ENCODE data around the gene PLXNA4.
A peak's percentile ranks its signal among the peaks of the same experiment; 100 is the strongest.

Gene PLXNA4

DNA sequence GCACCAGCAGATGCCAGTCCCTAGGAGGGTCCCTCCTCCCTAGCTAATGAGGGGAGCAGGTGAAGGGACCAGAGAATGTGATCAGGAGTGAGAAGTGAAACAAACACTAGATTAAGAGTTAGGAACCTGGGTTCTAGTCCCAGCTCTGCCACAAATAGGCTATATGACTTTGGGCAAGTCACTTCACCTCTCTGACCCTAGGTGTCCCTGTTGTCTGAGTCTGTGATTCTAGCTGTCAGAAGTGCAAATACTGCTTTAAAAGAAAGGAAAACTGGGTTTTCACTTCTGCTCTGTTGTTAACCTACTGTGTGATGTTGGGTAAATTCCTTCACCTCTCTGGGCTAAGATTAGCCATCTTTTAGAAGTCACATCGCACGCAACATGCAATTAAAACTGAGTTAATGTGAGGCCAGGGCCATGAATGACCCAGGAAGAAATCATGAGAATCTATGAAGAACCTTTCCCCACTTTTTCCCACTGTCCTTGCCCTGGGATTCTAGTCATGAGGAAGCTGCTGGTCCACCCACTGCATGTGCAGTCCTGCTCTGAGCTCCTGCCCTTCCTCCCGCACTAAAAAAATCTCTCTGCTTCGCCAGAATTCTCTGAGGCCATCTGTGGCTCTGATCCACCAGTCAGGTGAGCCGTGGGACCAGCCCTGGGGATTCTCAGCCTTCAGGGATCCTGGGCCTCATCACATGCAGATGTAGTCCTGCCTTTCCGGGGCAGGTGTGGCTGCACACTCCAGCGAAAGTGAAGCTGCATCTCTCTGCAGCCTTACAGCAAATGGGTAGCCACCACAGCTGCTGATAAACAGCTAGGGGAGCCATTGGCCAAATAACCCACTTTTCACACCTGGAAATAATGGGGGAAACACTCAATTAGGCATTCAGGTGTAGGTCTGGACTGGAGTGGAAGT is 181.7 kb downstream of the PLXNA4 start:
- Histone ChIP-seq H2AFZ (ENCODE audit: low read length) (no peak overlapping the region), H3F3A (ENCODE audit: insufficient read depth, low read length) (no peaks in the 10 kb centered on the region), H3K4me3 (ENCODE audit: low read depth, low read length, poor library complexity, severe bottlenecking) (no peak overlapping the region), H3K36me3 (ENCODE audit: insufficient read depth, low read length) (no peaks in the 10 kb centered on the region), H3K9me2 (ENCODE audit: low read depth, low read length) (no peaks in the 10 kb centered on the region), H3K4me1 (ENCODE audit: insufficient read depth, low read length, severe bottlenecking) (no peaks in the 10 kb centered on the region), H3K9me3 (ENCODE audit: low read length) (no peaks in the 10 kb centered on the region), H3K9ac (ENCODE audit: low read length) (no peak overlapping the region), H3K4me2 (ENCODE audit: low read length) (no peak overlapping the region), H3K27me3 (ENCODE audit: insufficient read depth, low read length) (no peaks in the 10 kb centered on the region), H4K20me1 (ENCODE audit: insufficient read depth, low read length) (no peaks in the 10 kb centered on the region), H3K27ac (ENCODE audit: low read depth, low read length, poor library complexity, severe bottlenecking) (no peak overlapping the region), H3K79me2 (ENCODE audit: insufficient read depth, low read length) (no peaks in the 10 kb centered on the region)
- TF ChIP-seq EZH2 (IDR thresholded peaks at IDR 0.05; ENCODE audit: borderline replicate concordance, low read length): no peak
- TF ChIP-seq, protein P1, sequence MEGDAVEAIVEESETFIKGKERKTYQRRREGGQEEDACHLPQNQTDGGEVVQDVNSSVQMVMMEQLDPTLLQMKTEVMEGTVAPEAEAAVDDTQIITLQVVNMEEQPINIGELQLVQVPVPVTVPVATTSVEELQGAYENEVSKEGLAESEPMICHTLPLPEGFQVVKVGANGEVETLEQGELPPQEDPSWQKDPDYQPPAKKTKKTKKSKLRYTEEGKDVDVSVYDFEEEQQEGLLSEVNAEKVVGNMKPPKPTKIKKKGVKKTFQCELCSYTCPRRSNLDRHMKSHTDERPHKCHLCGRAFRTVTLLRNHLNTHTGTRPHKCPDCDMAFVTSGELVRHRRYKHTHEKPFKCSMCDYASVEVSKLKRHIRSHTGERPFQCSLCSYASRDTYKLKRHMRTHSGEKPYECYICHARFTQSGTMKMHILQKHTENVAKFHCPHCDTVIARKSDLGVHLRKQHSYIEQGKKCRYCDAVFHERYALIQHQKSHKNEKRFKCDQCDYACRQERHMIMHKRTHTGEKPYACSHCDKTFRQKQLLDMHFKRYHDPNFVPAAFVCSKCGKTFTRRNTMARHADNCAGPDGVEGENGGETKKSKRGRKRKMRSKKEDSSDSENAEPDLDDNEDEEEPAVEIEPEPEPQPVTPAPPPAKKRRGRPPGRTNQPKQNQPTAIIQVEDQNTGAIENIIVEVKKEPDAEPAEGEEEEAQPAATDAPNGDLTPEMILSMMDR (IDR thresholded peaks at IDR 0.05; ENCODE audit: low read length): peak; percentile 46; the same call in 1 of the 2 replicates

DNA sequence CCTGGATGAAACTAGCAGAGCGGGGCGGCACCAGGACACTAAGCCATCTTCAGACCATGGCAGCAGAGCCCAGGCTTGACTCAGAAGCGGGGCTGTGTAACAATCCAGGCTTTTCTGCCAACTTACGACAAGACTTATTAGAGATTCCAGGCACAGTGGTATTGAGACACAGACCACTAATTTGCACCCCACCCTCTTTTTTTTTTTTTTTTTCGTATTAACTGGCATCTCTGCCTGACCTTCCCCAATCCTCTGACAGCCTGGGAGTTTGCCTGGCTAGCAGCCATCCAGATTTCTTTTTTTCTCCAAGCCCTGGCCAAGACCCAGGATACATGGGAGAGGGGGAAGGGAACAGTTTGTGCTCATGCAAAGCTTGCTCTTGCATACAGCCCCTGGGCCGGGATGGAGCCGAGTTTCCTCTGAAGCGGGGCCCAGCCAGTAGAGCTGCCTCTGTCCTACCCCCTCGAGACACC is 182.4 kb downstream of the PLXNA4 start:
- H3F3A ChIP-seq (ENCODE audit: insufficient read depth, low read length): no peaks in the 10 kb centered on the region
- no peak overlapping the region for H3K4me3 ChIP-seq (ENCODE audit: low read depth, low read length, poor library complexity, severe bottlenecking)
- no peaks in the 10 kb centered on the region for H3K9me3 ChIP-seq (ENCODE audit: low read length)
- H3K79me2 ChIP-seq (ENCODE audit: insufficient read depth, low read length): no peaks in the 10 kb centered on the region
- H4K20me1 ChIP-seq (ENCODE audit: insufficient read depth, low read length): no peaks in the 10 kb centered on the region
- no peaks in the 10 kb centered on the region for H3K9me2 ChIP-seq (ENCODE audit: low read depth, low read length)
- no peaks in the 10 kb centered on the region for H3K36me3 ChIP-seq (ENCODE audit: insufficient read depth, low read length)
- no peak overlapping the region for H3K27ac ChIP-seq (ENCODE audit: low read depth, low read length, poor library complexity, severe bottlenecking)
- H2AFZ ChIP-seq (ENCODE audit: low read length): no peak overlapping the region
- H3K4me1 ChIP-seq (ENCODE audit: insufficient read depth, low read length, severe bottlenecking): no peaks in the 10 kb centered on the region
- no peak overlapping the region for H3K4me2 ChIP-seq (ENCODE audit: low read length)
- no peaks in the 10 kb centered on the region for H3K27me3 ChIP-seq (ENCODE audit: insufficient read depth, low read length)
- no peak overlapping the region for H3K9ac ChIP-seq (ENCODE audit: low read length)
- TF ChIP-seq EZH2 (IDR thresholded peaks at IDR 0.05; ENCODE audit: borderline replicate concordance, low read length): no peak
- TF ChIP-seq, protein P1 (IDR thresholded peaks at IDR 0.05; ENCODE audit: low read length): no peak

DNA sequence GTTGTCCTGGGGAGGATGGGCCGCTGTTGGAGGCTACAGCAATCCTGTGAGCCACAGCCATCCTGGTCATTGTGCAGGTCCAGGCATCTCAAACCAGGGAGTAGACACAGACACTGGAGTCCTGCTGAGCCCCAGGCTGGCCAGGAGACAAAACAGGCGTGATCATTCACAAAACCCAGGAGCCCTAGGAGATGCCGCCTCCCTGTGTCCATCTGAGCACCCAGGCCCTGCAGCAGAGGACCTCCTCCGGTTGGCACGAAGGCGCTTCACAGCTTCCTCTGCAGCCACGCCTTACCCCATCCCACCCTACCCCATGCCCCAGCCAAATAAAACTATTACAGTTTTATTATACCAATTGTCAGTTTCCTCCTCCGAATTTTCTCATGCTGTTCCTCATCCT is 183.6 kb downstream of the PLXNA4 start:
- H3K27ac ChIP-seq (ENCODE audit: low read depth, low read length, poor library complexity, severe bottlenecking): no peak overlapping the region
- no peaks in the 10 kb centered on the region for H3F3A ChIP-seq (ENCODE audit: insufficient read depth, low read length)
- H3K9me3 ChIP-seq (ENCODE audit: low read length): no peaks in the 10 kb centered on the region
- H4K20me1 ChIP-seq (ENCODE audit: insufficient read depth, low read length): no peaks in the 10 kb centered on the region
- no peaks in the 10 kb centered on the region for H3K36me3 ChIP-seq (ENCODE audit: insufficient read depth, low read length)
- H3K27me3 ChIP-seq (ENCODE audit: insufficient read depth, low read length): no peaks in the 10 kb centered on the region
- no peaks in the 10 kb centered on the region for H3K4me1 ChIP-seq (ENCODE audit: insufficient read depth, low read length, severe bottlenecking)
- no peak overlapping the region for H3K9ac ChIP-seq (ENCODE audit: low read length)
- H3K4me3 ChIP-seq (ENCODE audit: low read depth, low read length, poor library complexity, severe bottlenecking): no peak overlapping the region
- no peak overlapping the region for H3K4me2 ChIP-seq (ENCODE audit: low read length)
- H2AFZ ChIP-seq (ENCODE audit: low read length): no peak overlapping the region
- H3K9me2 ChIP-seq (ENCODE audit: low read depth, low read length): no peaks in the 10 kb centered on the region
- no peaks in the 10 kb centered on the region for H3K79me2 ChIP-seq (ENCODE audit: insufficient read depth, low read length)
- TF ChIP-seq, protein P1 (IDR thresholded peaks at IDR 0.05; ENCODE audit: low read length): no peak
- no peak for TF ChIP-seq EZH2 (IDR thresholded peaks at IDR 0.05; ENCODE audit: borderline replicate concordance, low read length)
